ENCODE measurements around the gene RAB36. TPM values are rescaled to one million over a fixed set of nuclear protein-coding genes. Genes with fewer than 3 reads are reported as not detected.
A peak's percentile ranks its signal among the peaks of the same experiment; 100 is the strongest.

The RAB36 gene
- total and polyA plus RNA-seq, 5 donors from 2014 or later: 0.17 to 0.61 (median 0.49) TPM; not detected in 1

DNA sequence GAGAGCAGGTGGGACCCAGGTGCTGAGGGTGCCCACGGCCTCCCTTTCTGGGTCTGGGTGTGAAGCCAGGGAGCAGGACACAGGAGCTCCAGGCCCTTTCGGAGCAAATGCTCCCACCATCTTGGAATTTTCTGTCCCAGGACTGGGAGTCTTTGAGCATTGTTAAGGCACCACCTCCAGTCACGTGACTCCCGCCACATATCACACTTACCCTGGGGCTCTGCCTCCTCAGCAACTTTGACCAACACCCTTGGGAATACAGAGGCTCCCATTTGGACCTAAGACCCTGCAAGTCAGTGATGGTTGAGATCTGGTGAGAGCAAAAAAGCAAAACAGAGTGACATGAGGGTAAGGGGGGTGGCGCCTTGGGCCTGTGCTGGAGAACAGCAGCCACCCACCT lies 39.4 kb upstream of the RAB36 start:
- peaks cover 0 to 2% (median 0%) of the 10 kb centered on the region in 4 donors for H3K4me1 Mint-ChIP-seq
- no peak overlapping the region for H3K27ac Mint-ChIP-seq
- no peak for ATAC-seq (ENCODE audit: low read depth in 2 of 2)

DNA sequence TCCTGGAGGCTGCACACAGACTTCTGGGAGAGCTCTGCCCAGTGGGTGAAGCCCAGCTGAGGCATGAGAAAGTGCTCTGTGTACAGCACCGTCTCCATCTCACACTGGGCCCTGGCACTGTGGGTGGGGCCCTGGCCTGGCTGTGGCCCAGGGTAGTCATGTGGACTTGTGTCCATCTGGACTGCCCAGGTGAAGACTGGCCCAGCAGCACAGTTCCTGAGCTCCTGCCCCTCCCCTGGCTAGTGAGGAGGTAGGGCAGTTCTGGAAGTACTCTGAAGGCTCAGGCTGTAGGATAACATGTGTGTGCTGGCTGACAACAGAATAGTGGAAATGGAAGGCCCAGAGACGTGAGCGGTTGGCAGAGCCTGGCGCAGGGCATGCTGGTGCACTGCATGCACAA lies 38.9 kb upstream of the RAB36 start:
- DNase-seq (no peak), ATAC-seq (ENCODE audit: low read depth in 2 of 2) (no peak)
- Histone ChIP-seq H3K4me1 (ENCODE audit: control insufficient read depth, insufficient read depth, low read length, poor library complexity, severe bottlenecking) (no peaks in the 10 kb centered on the region), H3K36me3 (ENCODE audit: control insufficient read depth, insufficient read depth, low read length) (no peaks in the 10 kb centered on the region), H3K27me3 (ENCODE audit: control insufficient read depth, insufficient read depth, low read length) (no peaks in the 10 kb centered on the region), H3K9me3 (ENCODE audit: control insufficient read depth in 2 of 2, low read length in 2 of 2) (no peaks in the 10 kb centered on the region), H3K27ac (ENCODE audit: insufficient read depth, low read length, poor library complexity, severe bottlenecking) (no peak overlapping the region), H3K4me3 (ENCODE audit: low read depth, low read length) (no peak overlapping the region)
- peaks cover 0 to 2% (median 0%) of the 10 kb centered on the region in 4 donors for H3K4me1 Mint-ChIP-seq
- no peaks in the 10 kb centered on the region for H3K36me3 Mint-ChIP-seq
- no peaks in the 10 kb centered on the region for H3K27me3 Mint-ChIP-seq
- no peaks in the 10 kb centered on the region for H3K9me3 Mint-ChIP-seq
- H3K27ac Mint-ChIP-seq: no peak overlapping the region
- no peak overlapping the region for H3K4me3 Mint-ChIP-seq

More for the DNA sequence above, 39.4 kb upstream of the RAB36 start:
- H3K9me3 ChIP-seq (ENCODE audit: control insufficient read depth in 2 of 2, low read length in 2 of 2): no peaks in the 10 kb centered on the region
- Mint-ChIP-seq H3K4me3 (no peak overlapping the region), H3K36me3 (no peaks in the 10 kb centered on the region), H3K9me3 (no peaks in the 10 kb centered on the region), H3K27me3 (no peaks in the 10 kb centered on the region)
- H3K27me3 ChIP-seq (ENCODE audit: control insufficient read depth, insufficient read depth, low read length): no peaks in the 10 kb centered on the region
- H3K4me3 ChIP-seq (ENCODE audit: low read depth, low read length): no peak overlapping the region
- no peaks in the 10 kb centered on the region for H3K4me1 ChIP-seq (ENCODE audit: control insufficient read depth, insufficient read depth, low read length, poor library complexity, severe bottlenecking)
- H3K36me3 ChIP-seq (ENCODE audit: control insufficient read depth, insufficient read depth, low read length): no peaks in the 10 kb centered on the region
- H3K27ac ChIP-seq (ENCODE audit: insufficient read depth, low read length, poor library complexity, severe bottlenecking): no peak overlapping the region
- DNase-seq: no peak

DNA sequence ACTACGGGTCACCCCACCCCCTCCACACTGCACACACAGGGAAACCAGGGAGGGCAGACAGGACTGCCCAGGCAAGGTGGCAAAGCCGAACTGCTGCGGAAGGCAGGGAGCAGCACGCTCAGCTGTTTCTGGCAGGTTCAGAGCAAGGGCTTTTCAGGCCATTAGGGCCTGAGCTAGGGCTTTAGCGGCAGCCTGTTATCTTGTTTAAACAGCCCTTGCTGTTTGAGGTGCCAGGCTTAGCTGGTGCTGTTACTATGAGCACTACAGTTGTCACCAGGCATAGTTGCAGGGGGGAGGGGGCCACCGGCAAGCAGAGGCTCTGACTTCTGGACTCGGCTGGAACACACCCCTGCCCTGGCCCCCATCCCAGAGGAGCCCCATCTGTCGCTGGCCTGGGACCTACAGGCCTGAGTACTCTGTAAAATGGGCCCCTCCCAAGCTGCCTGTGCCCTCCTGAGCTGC lies 38.3 kb upstream of the RAB36 start:
- Mint-ChIP-seq H3K9me3 (no peaks in the 10 kb centered on the region), H3K27ac (no peak overlapping the region), H3K36me3 (no peaks in the 10 kb centered on the region), H3K4me3 (no peak overlapping the region), H3K27me3 (no peaks in the 10 kb centered on the region), H3K4me1 (peaks cover 0 to 2% (median 0%) of the 10 kb centered on the region in 4 donors)
- DNase-seq (no peak), ATAC-seq (ENCODE audit: low read depth in 2 of 2) (no peak)
- H3K27ac ChIP-seq (ENCODE audit: insufficient read depth, low read length, poor library complexity, severe bottlenecking): no peak overlapping the region
- H3K4me3 ChIP-seq (ENCODE audit: low read depth, low read length): no peak overlapping the region
- no peaks in the 10 kb centered on the region for H3K27me3 ChIP-seq (ENCODE audit: control insufficient read depth, insufficient read depth, low read length)
- H3K36me3 ChIP-seq (ENCODE audit: control insufficient read depth, insufficient read depth, low read length): no peaks in the 10 kb centered on the region
- H3K9me3 ChIP-seq (ENCODE audit: control insufficient read depth in 2 of 2, low read length in 2 of 2): no peaks in the 10 kb centered on the region
- H3K4me1 ChIP-seq (ENCODE audit: control insufficient read depth, insufficient read depth, low read length, poor library complexity, severe bottlenecking): no peaks in the 10 kb centered on the region

DNA sequence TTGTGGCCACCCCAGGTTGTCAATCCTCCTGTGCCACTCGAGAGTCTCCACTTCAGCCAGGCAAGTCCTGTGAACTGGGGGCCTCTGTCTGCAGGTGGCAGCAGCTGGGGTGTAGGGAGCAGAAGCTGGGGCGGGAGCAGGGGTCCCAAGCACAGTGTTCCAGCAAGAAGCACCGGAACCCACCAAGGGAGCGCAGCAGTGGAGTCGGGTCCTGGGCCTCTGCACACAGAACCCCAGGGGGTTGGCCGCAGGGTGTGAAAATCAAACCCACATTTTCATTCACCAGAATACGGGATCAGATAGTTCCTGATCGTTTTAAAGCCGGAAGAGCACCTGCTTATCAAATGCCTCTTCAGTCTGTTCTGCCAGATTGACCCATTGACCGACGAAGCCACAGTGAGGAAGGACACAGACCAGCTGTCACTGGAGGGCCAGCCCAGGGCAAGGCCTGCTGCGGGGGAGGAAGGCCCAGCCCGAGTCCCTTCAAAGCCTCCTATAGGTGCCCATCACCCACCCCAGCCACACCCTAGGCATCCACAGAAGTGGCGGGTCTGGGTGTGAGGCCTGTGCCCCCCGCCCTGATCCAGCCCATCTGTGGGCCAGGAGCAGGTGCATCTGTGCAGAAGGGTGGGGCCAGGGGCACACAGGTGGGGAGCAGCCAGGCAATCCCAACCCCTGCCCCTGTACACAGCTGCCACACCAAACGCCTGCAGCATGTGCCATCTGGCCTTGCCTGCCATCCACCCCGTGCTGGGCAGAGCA lies 37.6 kb upstream of the RAB36 start:
- Mint-ChIP-seq H3K9me3 (no peaks in the 10 kb centered on the region), H3K27me3 (no peaks in the 10 kb centered on the region), H3K4me1 (peaks cover 0 to 2% (median 0%) of the 10 kb centered on the region in 4 donors), H3K36me3 (no peaks in the 10 kb centered on the region), H3K4me3 (no peak overlapping the region), H3K27ac (no peak overlapping the region)
- ATAC-seq (ENCODE audit: low read depth in 2 of 2): no peak
- no peak for DNase-seq
- H3K4me1 ChIP-seq (ENCODE audit: control insufficient read depth, insufficient read depth, low read length, poor library complexity, severe bottlenecking): no peaks in the 10 kb centered on the region
- no peak overlapping the region for H3K27ac ChIP-seq (ENCODE audit: insufficient read depth, low read length, poor library complexity, severe bottlenecking)
- H3K36me3 ChIP-seq (ENCODE audit: control insufficient read depth, insufficient read depth, low read length): no peaks in the 10 kb centered on the region
- H3K4me3 ChIP-seq (ENCODE audit: low read depth, low read length): no peak overlapping the region
- no peaks in the 10 kb centered on the region for H3K27me3 ChIP-seq (ENCODE audit: control insufficient read depth, insufficient read depth, low read length)
- no peaks in the 10 kb centered on the region for H3K9me3 ChIP-seq (ENCODE audit: control insufficient read depth in 2 of 2, low read length in 2 of 2)

DNA sequence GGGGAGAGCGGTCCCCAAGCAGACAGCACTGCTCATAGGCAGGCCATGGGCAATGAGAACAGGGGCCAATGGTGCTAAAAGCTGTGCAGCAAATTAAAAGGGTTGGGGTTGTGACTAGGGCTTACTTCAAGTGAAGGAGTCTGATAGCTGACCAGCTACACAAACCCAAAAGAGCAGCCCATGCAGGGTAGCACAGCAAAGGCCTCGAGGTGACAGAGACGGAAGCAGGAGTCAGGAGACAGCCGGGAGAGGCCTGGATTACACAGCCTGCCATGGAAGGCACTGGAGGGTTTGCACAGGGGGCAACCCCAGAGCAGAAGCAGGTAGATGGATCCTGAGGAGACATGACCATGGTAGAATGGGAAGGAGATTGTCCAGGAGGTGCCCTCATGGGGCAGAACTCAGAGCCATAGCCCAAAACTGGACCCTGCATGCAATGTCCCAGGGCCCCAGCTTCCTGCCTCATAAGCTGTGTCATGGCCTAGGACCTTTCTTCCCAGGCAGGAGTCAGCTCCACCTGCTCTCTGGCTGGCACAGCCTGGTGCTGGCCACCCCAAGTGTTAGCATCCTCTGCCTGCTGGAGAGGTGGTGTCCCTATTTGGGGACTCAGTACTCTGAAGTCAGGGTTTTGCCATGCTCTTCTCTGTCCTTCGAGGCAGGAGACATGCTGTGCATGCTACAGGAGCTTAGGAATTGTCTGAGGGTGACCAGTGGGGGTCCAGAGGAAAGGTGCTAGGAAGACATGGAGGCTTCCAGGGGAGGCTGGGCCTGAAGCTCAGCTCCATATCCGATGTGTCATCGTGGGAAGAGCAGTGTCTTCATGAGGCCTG lies 36.8 kb upstream of the RAB36 start:
- Histone ChIP-seq H3K4me1 (ENCODE audit: control insufficient read depth, insufficient read depth, low read length, poor library complexity, severe bottlenecking) (no peaks in the 10 kb centered on the region), H3K27ac (ENCODE audit: insufficient read depth, low read length, poor library complexity, severe bottlenecking) (no peak overlapping the region), H3K9me3 (ENCODE audit: control insufficient read depth in 2 of 2, low read length in 2 of 2) (no peaks in the 10 kb centered on the region), H3K4me3 (ENCODE audit: low read depth, low read length) (no peak overlapping the region), H3K36me3 (ENCODE audit: control insufficient read depth, insufficient read depth, low read length) (no peaks in the 10 kb centered on the region), H3K27me3 (ENCODE audit: control insufficient read depth, insufficient read depth, low read length) (no peaks in the 10 kb centered on the region)
- H3K4me3 Mint-ChIP-seq: no peak overlapping the region
- peak overlapping the region in 1 of 3 donors; percentile 67 for H3K27ac Mint-ChIP-seq
- DNase-seq (no peak), ATAC-seq (ENCODE audit: low read depth in 2 of 2) (no peak)
- H3K4me1 Mint-ChIP-seq: peaks cover 0 to under 1% (median 0%) of the 10 kb centered on the region in 4 donors
- no peaks in the 10 kb centered on the region for H3K9me3 Mint-ChIP-seq
- H3K27me3 Mint-ChIP-seq: no peaks in the 10 kb centered on the region
- no peaks in the 10 kb centered on the region for H3K36me3 Mint-ChIP-seq

DNA sequence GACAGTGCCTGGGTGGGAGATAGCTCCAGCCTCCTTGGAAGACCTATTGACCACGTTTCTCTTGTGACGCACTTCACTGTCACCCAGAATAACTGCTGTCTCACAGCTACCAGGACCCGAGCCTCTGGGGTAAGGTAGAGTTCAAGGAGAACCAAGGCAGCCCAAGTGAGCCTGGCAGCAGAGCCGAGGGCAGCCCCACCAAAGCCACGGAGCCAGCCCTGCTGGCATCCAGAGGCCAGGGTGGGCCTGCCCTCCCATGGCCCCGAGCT lies 36.3 kb upstream of the RAB36 start:
- H3K9me3 ChIP-seq (ENCODE audit: control insufficient read depth in 2 of 2, low read length in 2 of 2): no peaks in the 10 kb centered on the region
- H3K36me3 Mint-ChIP-seq: no peaks in the 10 kb centered on the region
- DNase-seq: no peak

DNA sequence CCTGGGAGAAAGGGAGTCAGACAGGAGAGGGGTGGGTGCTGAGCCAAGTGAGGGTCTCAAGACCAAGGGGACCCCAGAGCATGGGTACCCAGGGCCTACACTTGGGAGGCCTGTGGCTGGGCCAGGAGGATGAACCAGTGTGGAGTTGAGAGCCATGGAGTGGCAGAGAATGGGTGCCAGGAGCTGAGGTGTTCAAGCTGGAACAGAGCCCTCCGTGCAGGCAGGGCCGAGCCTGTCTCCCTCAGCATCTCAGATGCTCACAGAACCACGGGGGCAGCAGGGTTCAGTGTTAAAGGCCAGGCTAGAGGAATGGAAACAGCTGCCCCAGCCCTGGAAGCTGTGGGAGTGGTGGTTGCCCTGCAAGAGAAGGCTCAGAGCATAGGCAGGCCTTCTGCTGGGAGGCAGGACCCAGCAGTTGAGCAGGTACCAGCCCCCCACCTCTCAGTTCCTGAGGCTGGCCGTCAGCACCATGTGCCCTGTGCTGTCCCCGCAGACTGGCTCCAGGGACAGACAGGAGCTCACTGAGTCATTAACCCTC lies 35.8 kb upstream of the RAB36 start:
- Histone ChIP-seq H3K27me3 (ENCODE audit: control insufficient read depth, insufficient read depth, low read length) (no peaks in the 10 kb centered on the region), H3K36me3 (ENCODE audit: control insufficient read depth, insufficient read depth, low read length) (no peaks in the 10 kb centered on the region), H3K4me1 (ENCODE audit: control insufficient read depth, insufficient read depth, low read length, poor library complexity, severe bottlenecking) (no peaks in the 10 kb centered on the region), H3K27ac (ENCODE audit: insufficient read depth, low read length, poor library complexity, severe bottlenecking) (no peak overlapping the region), H3K4me3 (ENCODE audit: low read depth, low read length) (no peak overlapping the region), H3K9me3 (ENCODE audit: control insufficient read depth in 2 of 2, low read length in 2 of 2) (no peaks in the 10 kb centered on the region)
- H3K27me3 Mint-ChIP-seq: no peaks in the 10 kb centered on the region
- no peaks in the 10 kb centered on the region for H3K4me1 Mint-ChIP-seq
- H3K9me3 Mint-ChIP-seq: no peaks in the 10 kb centered on the region
- ATAC-seq (ENCODE audit: low read depth in 2 of 2) (no peak), DNase-seq (no peak)
- H3K36me3 Mint-ChIP-seq: no peaks in the 10 kb centered on the region
- no peak overlapping the region for H3K27ac Mint-ChIP-seq
- no peak overlapping the region for H3K4me3 Mint-ChIP-seq

More for the DNA sequence above, 36.3 kb upstream of the RAB36 start:
- no peak overlapping the region for H3K27ac Mint-ChIP-seq
- Histone ChIP-seq H3K4me3 (ENCODE audit: low read depth, low read length) (no peak overlapping the region), H3K27me3 (ENCODE audit: control insufficient read depth, insufficient read depth, low read length) (no peaks in the 10 kb centered on the region), H3K4me1 (ENCODE audit: control insufficient read depth, insufficient read depth, low read length, poor library complexity, severe bottlenecking) (no peaks in the 10 kb centered on the region), H3K27ac (ENCODE audit: insufficient read depth, low read length, poor library complexity, severe bottlenecking) (no peak overlapping the region), H3K36me3 (ENCODE audit: control insufficient read depth, insufficient read depth, low read length) (no peaks in the 10 kb centered on the region)
- no peaks in the 10 kb centered on the region for H3K27me3 Mint-ChIP-seq
- H3K9me3 Mint-ChIP-seq: no peaks in the 10 kb centered on the region
- H3K4me3 Mint-ChIP-seq: no peak overlapping the region
- no peaks in the 10 kb centered on the region for H3K4me1 Mint-ChIP-seq
- ATAC-seq (ENCODE audit: low read depth in 2 of 2): no peak
